Endothelial cell of umbilical vein (primary cell): ENCODE measurements around the gene RAP1GAP2. TPM values are rescaled to one million over a fixed set of nuclear protein-coding genes. Genes with fewer than 3 reads are reported as not detected.

ENCODE experiments used
- BruUV-seq: library from RNA; stranded (reverse); fragments of 400-500 nt; replicated peaks from 2 replicates; lab custom pipeline; 2021; lab: Mats Ljungman, UMichigan
- CTCF ChIA-PET: fragments of 300-600, 350-600 bp; sonication (Branson Sonifier 250); formaldehyde crosslinking; loops from one replicate; lab custom pipeline; 2021; ENCODE audit warnings: antibody characterized with exemption, inconsistent platforms; lab: Charles Lee
- POLR2A ChIA-PET: fragments of 300-600, 350-600 bp; sonication (Branson Sonifier 250); formaldehyde crosslinking; loops from one replicate; lab custom pipeline; 2021; ENCODE audit warnings: antibody characterized with exemption, inconsistent platforms; lab: Charles Lee
- DNase-seq: peaks from one replicate; pipeline ENCODE4 v3.0.0-alpha.2; 2011; ENCODE audit warnings: low read depth, low spot score
- FAIRE-seq: peaks from 2 replicates; lab custom pipeline; 2011; peaks lifted over from hg19 to GRCh38; lab: Jason Lieb, UNC
- H2AFZ ChIP-seq: 2 replicates; pipeline ENCODE4 v1.6.0; 2012; ENCODE audit warnings: low read depth, low read length, control low read depth, inconsistent platforms
- H3K27ac ChIP-seq: 2 replicates; pipeline ENCODE4 v1.5.1; 2011; ENCODE audit warnings: low read depth, mild to moderate bottlenecking, control low read depth, low read length, moderate library complexity; ENCODE audit not compliant: insufficient read depth
- H3K27me3 ChIP-seq, 2 experiments: 2 replicates each; pipeline versions ENCODE4 v1.6.0 to v1.6.1; 2011; ENCODE audit warnings: low read length in 2 of 2, mixed read lengths in 1 of 2; ENCODE audit not compliant: control insufficient read depth in 2 of 2, insufficient read depth in 2 of 2
- H3K36me3 ChIP-seq, 2 experiments: 2 replicates in 1 of 2; 3 replicates in 1 of 2; pipeline ENCODE4 v1.5.1; 2011; ENCODE audit warnings: low read length in 2 of 2, mild to moderate bottlenecking in 1 of 2, moderate library complexity in 1 of 2; ENCODE audit not compliant: control insufficient read depth in 2 of 2, insufficient read depth in 2 of 2; ENCODE audit errors: extremely low read depth in 1 of 2
- H3K4me1 ChIP-seq: 3 replicates; pipeline ENCODE4 v1.5.1; 2011; ENCODE audit warnings: mild to moderate bottlenecking, low read length; ENCODE audit not compliant: control insufficient read depth, insufficient read depth; ENCODE audit errors: extremely low read depth
- H3K4me2 ChIP-seq: 2 replicates; pipeline ENCODE4 v1.6.1; 2011; ENCODE audit warnings: low read length, control low read depth, mixed read lengths; ENCODE audit not compliant: insufficient read depth
- H3K4me3 ChIP-seq, 3 experiments: fragments of 200-600 bp in 1 of 3; sonication (generic), shearing (Covaris generic) in 1 of 3; replicated peaks in 1 of 3; 2 replicates each; pipeline ENCODE4 v1.5.1; 2011 to 2016; ENCODE audit warnings: control low read depth in 3 of 3, low read length in 3 of 3, mild to moderate bottlenecking in 2 of 3, inconsistent platforms in 1 of 3, low read depth in 1 of 3, moderate library complexity in 1 of 3; ENCODE audit not compliant: insufficient read depth in 1 of 3
- H3K79me2 ChIP-seq: 2 replicates; pipeline ENCODE4 v1.6.0; 2012; ENCODE audit warnings: low read length, inconsistent platforms; ENCODE audit not compliant: control insufficient read depth, insufficient read depth
- H3K9ac ChIP-seq: replicated peaks from 2 replicates; pipeline ENCODE3; 2011; ENCODE audit warnings: low read length, control low read depth; ENCODE audit not compliant: insufficient read depth; ENCODE audit errors: extremely low read depth
- H3K9me1 ChIP-seq: replicated peaks from 3 replicates; pipeline ENCODE4 v1.6.0; 2011; ENCODE audit warnings: mild to moderate bottlenecking, low read length; ENCODE audit not compliant: control insufficient read depth, insufficient read depth; ENCODE audit errors: extremely low read depth
- H3K9me3 ChIP-seq: replicated peaks from 2 replicates; pipeline ENCODE4 v1.5.1; 2012; ENCODE audit warnings: low read length, inconsistent platforms; ENCODE audit not compliant: control insufficient read depth, insufficient read depth
- H4K20me1 ChIP-seq: replicated peaks from 2 replicates; pipeline ENCODE3; 2011; ENCODE audit warnings: mild to moderate bottlenecking, low read length; ENCODE audit not compliant: control insufficient read depth, insufficient read depth; ENCODE audit errors: extremely low read depth
- EZH2 ChIP-seq: IDR thresholded peaks from 2 replicates; pipeline ENCODE4 v1.6.1; 2012; ENCODE audit warnings: borderline replicate concordance, low read depth, mild to moderate bottlenecking, moderate library complexity, low read length, inconsistent platforms; ENCODE audit not compliant: severe bottlenecking
- FOS ChIP-seq: IDR thresholded peaks from 2 replicates; pipeline ENCODE4 v1.6.1; 2011; ENCODE audit warnings: mild to moderate bottlenecking, low read length, moderate library complexity, borderline replicate concordance; ENCODE audit not compliant: insufficient read depth
- GATA2 ChIP-seq: IDR thresholded peaks from 2 replicates; pipeline ENCODE4 v1.7.0; 2011; ENCODE audit warnings: low read depth, mild to moderate bottlenecking, moderate library complexity, mixed read lengths, low read length; ENCODE audit not compliant: insufficient read length, insufficient read depth
- JUN ChIP-seq: IDR thresholded peaks from 2 replicates; pipeline ENCODE4 v1.6.1; 2011; ENCODE audit warnings: borderline replicate concordance, low read depth; ENCODE audit not compliant: insufficient read length, insufficient read depth
- MYC ChIP-seq: IDR thresholded peaks from one replicate; pipeline ENCODE4 v1.6.1; 2011; ENCODE audit warnings: mild to moderate bottlenecking, low read depth, low read length
- POLR2A ChIP-seq: IDR thresholded peaks from 2 replicates; pipeline ENCODE4 v1.6.1; 2012; ENCODE audit warnings: low read depth, mild to moderate bottlenecking, control low read depth, low read length
- POLR2AphosphoS5 ChIP-seq: IDR thresholded peaks from 2 replicates; pipeline ENCODE4 v1.6.1; 2012; ENCODE audit warnings: low read depth, mild to moderate bottlenecking, control low read depth, low read length, moderate library complexity; ENCODE audit not compliant: insufficient read depth
- dilution Hi-C: fragments of 300-500 bp; cut with MboI; formaldehyde crosslinking; loops from one replicate; pipeline ENCODE4 v1.15.0; 2019; ENCODE audit warnings: low sequenced_read_pairs; ENCODE audit not compliant: extremely low pct_ligation_motif_present
- intact Hi-C: fragments of 100-400 bp; cut with micrococcal nuclease; formaldehyde crosslinking; loops from one replicate; pipeline ENCODE4 v1.10.0; 2022
- polyA plus RNA-seq, 4 experiments: library from polyadenylated mRNA; depleted of rRNA in 3 of 4; stranded (reverse) in 3 of 4; unstranded in 1 of 4; fragments of >200 nt; gene quantifications; 2 replicates each; pipeline versions ENCODE4 v1.2.1 to v1.2.3, GENCODE V29; 2011 to 2012; ENCODE audit warnings: missing spikeins in 1 of 4
- total RNA-seq: library from RNA; stranded (reverse); gene quantifications from 2 replicates; pipeline ENCODE4 v1.2.3, GENCODE V29; 2021
- TF ChIP-seq, protein P1 (sequence below): IDR thresholded peaks from 2 replicates; pipeline ENCODE4 v1.6.1; 2011; ENCODE audit not compliant: insufficient read depth, insufficient read length
- TF ChIP-seq, protein P2 (sequence below), 2 donors: IDR thresholded peaks; 1 replicate in 1 of 2; 2 replicates in 1 of 2; pipeline ENCODE4 v1.5.1; 2011; ENCODE audit warnings: low read length in 2 of 2, mild to moderate bottlenecking in 2 of 2, moderate library complexity in 2 of 2, control low read depth in 1 of 2, inconsistent platforms in 1 of 2, low read depth in 1 of 2; ENCODE audit not compliant: insufficient read depth in 1 of 2; ENCODE audit errors: extremely low read depth in 1 of 2

Gene RAP1GAP2
- total and polyA plus RNA-seq, 2 donors (not counting 3 experiments of a cell fraction or from before 2014, with no cell fraction given): 1.4 to 3.6 TPM

DNA sequence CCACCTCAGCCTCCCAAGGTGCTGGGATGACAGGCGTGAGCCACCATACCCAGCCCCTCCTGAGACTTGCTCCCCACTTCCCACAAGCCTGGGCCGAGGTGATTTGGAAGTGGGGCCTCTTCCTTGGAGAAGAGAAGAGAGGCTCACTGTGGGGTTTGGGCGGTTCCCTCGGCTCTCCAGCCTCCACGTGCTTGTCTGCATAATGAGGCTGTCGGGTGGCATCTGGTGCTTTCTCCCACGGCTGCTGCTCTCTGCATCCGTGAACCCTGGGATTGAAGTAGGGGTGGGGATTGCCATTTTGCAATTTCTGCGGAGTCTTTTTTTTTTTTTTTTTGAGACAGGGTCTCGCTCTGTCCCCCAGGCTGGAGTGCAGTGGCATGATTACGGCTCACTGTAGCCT is 101.4 kb downstream of the RAP1GAP2 start:
- H3K27me3 ChIP-seq: no peaks in the 10 kb centered on the region
- POLR2A ChIA-PET: no interaction called here

More for the DNA sequence above, 101.4 kb downstream of the RAP1GAP2 start:
- intact Hi-C loops (no loop called here), dilution Hi-C loops (no loop called here)
- H3K9me3 ChIP-seq: no peaks in the 10 kb centered on the region
- H3K4me1 ChIP-seq: no peaks in the 10 kb centered on the region
- no peak overlapping the region for H3K9ac ChIP-seq
- DNase-seq (no peak), FAIRE-seq (no peak)
- H4K20me1 ChIP-seq: no peaks in the 10 kb centered on the region
- no peak overlapping the region for H3K4me3 ChIP-seq
- H3K36me3 ChIP-seq: no peaks in the 10 kb centered on the region
- no peaks in the 10 kb centered on the region for H3K79me2 ChIP-seq
- no TSS peak for BruUV-seq
- H2AFZ ChIP-seq: no peak overlapping the region
- CTCF ChIA-PET: no interaction called here
- no peak overlapping the region for H3K4me2 ChIP-seq
- no peak for TF ChIP-seq JUN
- TF ChIP-seq GATA2: no peak
- TF ChIP-seq FOS: no peak
- TF ChIP-seq POLR2AphosphoS5: no peak
- TF ChIP-seq, protein P1, sequence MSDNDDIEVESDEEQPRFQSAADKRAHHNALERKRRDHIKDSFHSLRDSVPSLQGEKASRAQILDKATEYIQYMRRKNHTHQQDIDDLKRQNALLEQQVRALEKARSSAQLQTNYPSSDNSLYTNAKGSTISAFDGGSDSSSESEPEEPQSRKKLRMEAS: no peak
- no peak for TF ChIP-seq POLR2A
- TF ChIP-seq EZH2: no peak
- no peak for TF ChIP-seq MYC
- TF ChIP-seq, protein P2, sequence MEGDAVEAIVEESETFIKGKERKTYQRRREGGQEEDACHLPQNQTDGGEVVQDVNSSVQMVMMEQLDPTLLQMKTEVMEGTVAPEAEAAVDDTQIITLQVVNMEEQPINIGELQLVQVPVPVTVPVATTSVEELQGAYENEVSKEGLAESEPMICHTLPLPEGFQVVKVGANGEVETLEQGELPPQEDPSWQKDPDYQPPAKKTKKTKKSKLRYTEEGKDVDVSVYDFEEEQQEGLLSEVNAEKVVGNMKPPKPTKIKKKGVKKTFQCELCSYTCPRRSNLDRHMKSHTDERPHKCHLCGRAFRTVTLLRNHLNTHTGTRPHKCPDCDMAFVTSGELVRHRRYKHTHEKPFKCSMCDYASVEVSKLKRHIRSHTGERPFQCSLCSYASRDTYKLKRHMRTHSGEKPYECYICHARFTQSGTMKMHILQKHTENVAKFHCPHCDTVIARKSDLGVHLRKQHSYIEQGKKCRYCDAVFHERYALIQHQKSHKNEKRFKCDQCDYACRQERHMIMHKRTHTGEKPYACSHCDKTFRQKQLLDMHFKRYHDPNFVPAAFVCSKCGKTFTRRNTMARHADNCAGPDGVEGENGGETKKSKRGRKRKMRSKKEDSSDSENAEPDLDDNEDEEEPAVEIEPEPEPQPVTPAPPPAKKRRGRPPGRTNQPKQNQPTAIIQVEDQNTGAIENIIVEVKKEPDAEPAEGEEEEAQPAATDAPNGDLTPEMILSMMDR (IDR thresholded peaks at IDR 0.05; ENCODE audit: extremely low read depth in 1 of 2, insufficient read depth in 1 of 2, low read depth in 1 of 2, low read length in 2 of 2): no peak
- H3K27ac ChIP-seq: no peak overlapping the region
- H3K9me1 ChIP-seq: no peaks in the 10 kb centered on the region
